GM18873 (cell line): ENCODE measurements around the gene GRIK4.

Experiments used
- ATAC-seq: cut with Tn5 transposase; IDR thresholded peaks from one replicate; pipeline ENCODE4 v1.9.1; 2021; ENCODE audit warnings: mild to moderate bottlenecking, moderate library complexity, moderate number of reproducible peaks; ENCODE audit not compliant: unreplicated experiment, low FRiP score

GRIK4 gene

DNA sequence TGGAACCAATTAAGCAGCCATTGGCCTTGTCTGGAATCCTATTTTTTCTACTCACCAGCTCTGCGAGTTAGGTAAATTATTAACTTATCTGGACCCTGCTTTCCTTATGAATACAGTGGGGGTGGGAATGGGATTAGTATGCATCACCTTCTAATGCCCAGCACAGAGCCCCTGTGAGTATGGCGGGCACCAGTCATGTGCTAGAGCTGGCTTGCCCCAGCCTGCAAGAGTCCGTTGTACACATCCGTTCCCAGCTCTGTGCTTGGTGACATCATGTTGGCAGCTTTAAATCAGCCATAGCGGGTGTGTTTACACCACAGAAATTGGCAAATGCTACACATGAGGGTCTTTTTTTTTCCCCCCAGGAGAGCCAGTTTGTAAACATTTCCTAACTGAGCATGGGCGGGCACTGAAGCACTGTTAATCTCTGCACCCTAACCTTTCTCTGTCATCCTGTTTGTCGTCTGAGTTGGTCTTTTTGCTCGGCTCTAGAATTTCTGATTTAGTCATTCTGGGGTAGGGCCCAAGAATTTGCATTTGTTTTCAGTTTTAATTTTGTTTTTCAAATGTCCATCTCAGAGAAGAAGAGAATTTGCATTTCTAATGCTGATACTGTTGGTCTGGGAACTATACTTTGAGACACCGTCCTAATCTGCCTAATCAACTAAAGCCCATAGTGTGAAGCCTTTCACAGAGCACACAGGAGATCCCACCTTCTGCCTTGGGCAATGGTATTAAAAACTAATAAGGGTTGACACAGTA is 382.1 kb downstream of the GRIK4 start:
- no peak for ATAC-seq

DNA sequence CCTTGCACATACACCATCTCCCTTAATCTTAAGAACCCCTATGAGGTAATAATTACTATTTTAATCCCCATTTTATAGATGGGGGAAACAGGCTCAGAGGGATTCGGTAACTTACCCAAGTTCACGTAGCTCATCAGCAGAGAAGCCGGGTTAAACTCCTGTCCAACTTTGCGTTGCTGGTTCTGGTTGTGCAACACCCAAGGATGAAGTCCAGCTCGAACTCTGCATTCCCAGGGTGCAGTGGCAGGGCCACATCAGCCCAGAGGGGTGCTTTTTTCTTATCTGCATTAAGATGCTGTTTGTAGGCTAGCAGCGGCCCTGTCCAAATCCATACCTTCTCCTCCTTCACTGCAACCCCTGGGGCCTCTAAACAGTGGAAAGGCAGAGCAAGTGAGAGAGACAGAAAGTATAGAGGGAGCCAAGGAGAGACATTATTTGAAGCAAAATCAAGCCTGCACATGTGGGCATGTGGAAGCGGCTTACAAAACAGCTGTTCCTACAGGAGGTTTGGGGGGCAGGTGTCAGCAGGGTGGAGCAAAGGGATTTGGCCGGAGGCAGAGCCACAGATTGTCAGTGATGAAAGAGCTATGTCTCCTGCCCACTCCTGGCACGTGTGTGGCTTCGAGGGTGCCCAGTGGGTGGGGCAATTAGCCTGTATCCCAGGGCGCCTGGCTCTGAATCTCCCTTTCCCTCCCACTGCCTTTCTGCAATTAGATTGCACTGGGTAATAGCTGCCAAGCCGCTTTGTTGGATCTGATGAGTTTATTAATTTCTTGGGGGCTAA is 382.8 kb downstream of the GRIK4 start:
- no peak for ATAC-seq

GRCh38 chr11:120896687-120897086 is 385.1 kb downstream of the GRIK4 start:
- ATAC-seq, result no peak

DNA sequence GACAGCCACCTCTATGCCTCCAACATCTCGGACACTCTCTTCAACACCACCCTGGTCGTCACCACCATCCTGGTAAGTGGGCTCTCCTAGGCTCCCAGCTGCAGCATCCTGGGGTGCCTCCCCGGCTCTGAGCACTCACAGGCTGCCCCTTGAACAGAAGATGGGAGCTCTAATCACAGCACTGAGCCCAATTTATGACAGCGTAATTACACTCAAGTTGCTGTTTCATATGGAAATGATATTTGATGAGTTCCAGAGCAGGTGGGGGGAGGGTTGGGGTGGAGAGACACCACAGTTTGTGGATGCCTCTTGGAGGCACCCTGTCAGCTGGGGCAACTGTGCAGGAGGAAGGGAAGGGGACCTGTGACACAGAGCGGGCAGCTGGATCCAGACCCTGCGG is 387.0 kb downstream of the GRIK4 start:
- no peak for ATAC-seq

DNA sequence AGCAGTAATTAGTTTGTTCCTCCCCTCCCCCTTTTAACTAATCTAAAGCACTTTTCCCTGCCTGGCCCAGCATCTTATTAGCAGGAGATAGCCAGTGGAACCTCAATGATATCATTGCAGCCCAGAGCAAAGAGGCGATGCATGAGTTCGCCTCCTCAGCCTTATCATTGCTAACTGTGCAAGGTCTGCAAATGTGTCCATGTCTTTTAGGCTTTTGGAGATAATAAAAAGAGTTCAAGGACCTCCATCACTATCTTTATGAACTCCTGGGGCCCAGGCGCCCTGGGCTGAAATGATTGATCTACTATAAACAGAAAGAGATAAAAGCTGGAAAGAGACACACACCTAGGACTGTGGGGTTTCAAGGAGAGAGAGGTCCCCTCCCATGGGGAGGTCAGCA is 388.2 kb downstream of the GRIK4 start:
- ATAC-seq, result no peak

GRCh38 chr11:120900643-120901042 is 389.1 kb downstream of the GRIK4 start:
- ATAC-seq, result no peak

GRCh38 chr11:120903686-120904085 is 392.1 kb downstream of the GRIK4 start:
- no peak for ATAC-seq

DNA sequence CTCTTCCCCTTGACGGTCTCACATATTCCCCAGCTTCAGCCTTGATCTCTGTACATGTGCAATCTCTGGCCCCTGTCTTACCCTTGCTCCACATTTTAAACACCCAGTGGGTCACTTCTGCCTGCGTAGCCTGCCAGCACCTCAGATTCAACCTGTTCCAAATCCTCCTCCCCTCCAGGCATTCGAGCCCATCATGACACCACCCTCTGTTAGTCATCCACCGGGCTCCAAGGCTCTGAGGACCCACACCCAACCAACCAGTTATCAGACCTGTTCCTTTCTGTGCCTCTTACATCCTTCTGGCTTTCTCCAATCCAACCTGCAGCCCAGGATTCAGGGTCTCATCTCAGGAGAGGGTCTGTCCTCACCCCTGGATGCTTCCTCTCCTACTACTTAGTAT is 392.6 kb downstream of the GRIK4 start:
- no peak for ATAC-seq

DNA sequence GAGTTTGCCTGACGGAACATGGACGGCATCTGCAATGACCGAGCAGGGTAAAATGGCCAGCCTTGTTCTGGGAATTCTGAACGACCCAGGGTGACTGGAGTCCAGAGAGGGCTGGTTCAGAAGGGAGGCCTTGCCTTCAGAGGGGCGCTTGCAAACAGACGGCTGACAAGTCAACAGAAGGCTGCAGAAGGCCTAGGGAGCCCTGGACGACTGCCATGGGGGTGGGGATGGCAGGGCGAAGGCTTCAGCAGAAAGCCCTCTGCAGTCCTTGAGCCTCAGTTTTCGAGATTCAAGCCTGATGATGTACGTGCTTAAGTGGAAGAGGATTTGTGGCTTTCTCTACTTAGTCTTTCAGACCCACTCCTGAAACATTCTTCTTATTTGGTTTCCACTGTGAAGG is 395.2 kb downstream of the GRIK4 start:
- no peak for ATAC-seq

DNA sequence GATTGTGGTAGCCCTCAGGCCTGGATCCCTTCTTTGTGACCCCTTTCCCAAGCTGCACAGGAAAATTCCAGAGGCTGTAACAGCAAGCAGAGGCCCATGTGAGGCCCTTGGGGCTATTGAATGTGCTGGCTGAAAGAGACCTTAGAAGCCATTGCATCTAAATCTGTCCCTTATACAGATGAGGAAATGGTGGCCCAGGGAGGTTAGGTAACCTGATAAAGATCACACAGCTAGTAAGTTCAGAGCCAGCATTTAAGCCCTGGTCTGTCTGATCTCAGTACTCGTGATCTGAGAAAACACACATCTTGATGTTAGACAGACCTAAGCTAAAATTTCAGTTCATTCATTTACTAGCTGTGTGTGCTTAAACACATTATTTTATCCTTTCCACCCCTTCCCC is 396.4 kb downstream of the GRIK4 start:
- ATAC-seq, result no peak

- ATAC-seq, result no peak
These were observed 397.1 kb downstream of the GRIK4 start for GRCh38 chr11:120908461-120909181.

- no peak for ATAC-seq
These were observed 398.3 kb downstream of the GRIK4 start for GRCh38 chr11:120909676-120910416.

- ATAC-seq, result no peak
These were observed 400.4 kb downstream of the GRIK4 start for GRCh38 chr11:120911943-120912342.

DNA sequence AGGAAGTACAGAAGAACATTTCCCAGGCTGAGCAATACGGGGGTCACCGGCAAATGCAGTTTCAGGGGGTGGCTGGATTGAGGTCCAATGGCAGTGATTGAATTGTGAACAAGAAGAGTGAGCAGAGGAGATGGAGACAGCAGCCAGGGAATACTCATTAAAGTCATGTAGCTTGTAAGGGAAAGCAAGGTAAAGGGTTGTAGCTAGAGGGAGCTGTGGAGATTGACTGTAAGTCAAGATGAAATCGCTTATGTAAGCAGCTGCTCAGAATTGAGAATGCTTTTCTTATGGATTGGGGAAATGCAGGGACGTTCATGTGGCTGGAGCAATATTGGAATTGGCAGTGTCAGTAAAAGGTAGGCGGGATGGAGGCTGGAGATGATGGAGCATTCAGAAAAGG is 401.0 kb downstream of the GRIK4 start:
- ATAC-seq, result no peak

- no peak for ATAC-seq
These were observed 401.4 kb downstream of the GRIK4 start for GRCh38 chr11:120912915-120913314.

GRCh38 chr11:120914021-120914420 is 402.5 kb downstream of the GRIK4 start:
- no peak for ATAC-seq

GRCh38 chr11:120914601-120915000 is 403.1 kb downstream of the GRIK4 start:
- no peak for ATAC-seq

- ATAC-seq, result no peak
These were observed 406.2 kb downstream of the GRIK4 start for GRCh38 chr11:120917559-120918239.

- no peak for ATAC-seq
These were observed 406.7 kb downstream of the GRIK4 start for GRCh38 chr11:120918257-120918656.

DNA sequence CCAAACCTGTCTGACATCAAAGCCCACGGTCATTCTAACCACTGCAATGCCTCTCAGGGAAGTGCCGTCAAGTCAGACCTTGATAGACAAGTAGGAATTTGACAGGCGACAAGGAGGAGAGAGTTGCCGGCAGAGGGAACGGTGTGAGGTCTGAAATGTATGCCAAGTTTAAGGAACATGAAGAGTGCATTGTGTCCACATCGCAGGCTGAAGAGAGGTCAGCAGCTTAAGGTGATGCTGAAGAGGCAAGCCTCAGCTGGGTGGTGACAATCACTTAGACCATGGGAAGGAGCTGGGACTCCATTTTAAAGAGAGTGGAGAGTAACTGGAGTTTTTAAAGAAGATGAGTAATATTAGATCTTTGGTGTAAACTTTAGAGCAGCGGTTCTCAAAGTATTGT is 407.5 kb downstream of the GRIK4 start:
- ATAC-seq, result no peak
